ENCODE results near the gene SLC2A6. TPM values are rescaled to one million over a fixed set of nuclear protein-coding genes. Genes with fewer than 3 reads are reported as not detected.

SLC2A6 gene
- total and polyA plus RNA-seq, 10 of the 15 experiments (the other 5 are each of a cell fraction or from before 2014, with no cell fraction given) = 1.1 to 37.9 (median 18.3) TPM

DNA sequence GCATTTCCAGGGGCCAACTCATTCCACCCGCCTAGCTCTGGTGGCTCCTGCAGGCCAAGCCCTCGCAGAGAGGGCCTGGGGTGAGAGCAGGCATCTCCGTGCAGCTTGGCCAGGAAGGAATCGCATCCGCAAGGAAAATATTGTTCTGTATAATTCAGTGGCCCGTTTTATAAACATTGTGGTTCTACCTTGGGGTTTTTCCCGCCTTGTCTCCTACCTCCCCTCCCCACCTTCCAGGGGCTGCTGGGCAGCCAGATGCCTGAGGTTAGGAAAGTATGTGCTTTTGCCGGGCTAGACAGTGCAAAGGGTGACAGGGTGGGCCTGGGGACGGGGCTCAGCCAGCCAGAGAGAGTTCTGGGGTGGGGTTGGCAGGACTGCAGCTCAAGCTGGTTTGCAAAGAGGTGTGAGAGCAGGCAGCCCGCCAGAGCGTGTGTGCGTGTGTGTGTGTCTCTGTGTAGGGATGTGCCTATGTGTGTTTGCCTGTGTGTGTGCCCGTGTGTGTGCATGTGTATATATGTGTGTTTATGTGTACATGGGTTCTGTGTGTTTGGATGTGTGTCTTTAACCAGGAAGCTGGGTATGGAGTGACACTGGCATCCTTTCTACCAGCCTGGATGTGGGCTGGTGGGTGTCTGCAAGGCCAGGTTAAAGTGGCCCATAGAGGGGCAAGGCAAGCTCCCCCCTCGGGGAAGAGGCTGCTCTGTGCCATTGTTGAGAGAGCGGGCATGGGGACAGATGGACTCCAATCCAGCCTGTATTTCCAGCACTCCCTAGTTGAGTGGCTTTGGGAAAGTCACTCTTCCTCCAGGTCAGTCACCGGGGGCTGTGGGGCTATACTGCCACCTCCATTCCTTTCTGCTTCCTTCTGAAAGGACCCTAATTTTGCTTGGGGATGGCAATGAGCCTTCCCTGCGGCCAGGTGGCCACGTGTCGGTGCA lies 10.6 kb upstream of the SLC2A6 start:
- Histone ChIP-seq H3K4me2 (ENCODE audit: control insufficient read depth, insufficient read depth) (no peak overlapping the region), H3K9ac (ENCODE audit: control insufficient read depth, insufficient read depth, low read length) (no peak overlapping the region), H2AFZ (ENCODE audit: control insufficient read depth, low read depth, low read length) (no peak overlapping the region), H3K36me3 (ENCODE audit: control insufficient read depth in 2 of 2, insufficient read depth in 2 of 2, low read length in 1 of 2) (no peaks in the 10 kb centered on the region), H3K27ac (ENCODE audit: control insufficient read depth, insufficient read depth) (no peak overlapping the region), H3K4me1 (ENCODE audit: control insufficient read depth, insufficient read depth, low read length) (peaks cover 3% of the 10 kb centered on the region), H3K79me2 (ENCODE audit: control insufficient read depth, insufficient read depth, low read length) (no peaks in the 10 kb centered on the region), H3K9me3 (replicated peaks; ENCODE audit: control insufficient read depth, insufficient read depth, low read length) (no peaks in the 10 kb centered on the region), H3K4me3 (no peak overlapping the region), H4K20me1 (ENCODE audit: control insufficient read depth, insufficient read depth) (no peaks in the 10 kb centered on the region), H3K27me3 (replicated peaks in 1 of 2; ENCODE audit: control insufficient read depth in 2 of 2, insufficient read depth in 2 of 2, low read length in 1 of 2) (no peaks in the 10 kb centered on the region; a peak in 3 of 4 replicates)
- ChIA-PET RAD21 (ENCODE audit: unreplicated experiment) (no interaction called here), CTCF (interaction anchor here (7.7 kb wide), 1 partner anchor 302 kb away, joined by 61 read pairs; no protein-coding TSS in a partner anchor), SMC1A (ENCODE audit: uncharacterized antibody, unreplicated experiment) (no interaction called here), POLR2A (no interaction called here)
- WGBS (ENCODE audit: insufficient coverage, insufficient replicate concordance, low lambda C conversion rate, missing lambda C conversion rate) = 22% methylated on average over 19 of the region's 19 CpGs
- intact Hi-C loops (cut with micrococcal nuclease; ENCODE audit: unreplicated experiment) = loop anchor here (10.0 kb wide), 1 partner anchor 465 kb away; no protein-coding TSS in a partner anchor
- no TSS peak for BruUV-seq (replicated peaks)
- no peak for ATAC-seq
- no peak for TF ChIP-seq MEF2A (IDR thresholded peaks at IDR 0.05; ENCODE audit: insufficient read depth, low read depth, low read length)
- TF ChIP-seq, protein P1, sequence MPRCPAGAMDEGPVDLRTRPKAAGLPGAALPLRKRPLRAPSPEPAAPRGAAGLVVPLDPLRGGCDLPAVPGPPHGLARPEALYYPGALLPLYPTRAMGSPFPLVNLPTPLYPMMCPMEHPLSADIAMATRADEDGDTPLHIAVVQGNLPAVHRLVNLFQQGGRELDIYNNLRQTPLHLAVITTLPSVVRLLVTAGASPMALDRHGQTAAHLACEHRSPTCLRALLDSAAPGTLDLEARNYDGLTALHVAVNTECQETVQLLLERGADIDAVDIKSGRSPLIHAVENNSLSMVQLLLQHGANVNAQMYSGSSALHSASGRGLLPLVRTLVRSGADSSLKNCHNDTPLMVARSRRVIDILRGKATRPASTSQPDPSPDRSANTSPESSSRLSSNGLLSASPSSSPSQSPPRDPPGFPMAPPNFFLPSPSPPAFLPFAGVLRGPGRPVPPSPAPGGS (IDR thresholded peaks at IDR 0.05; ENCODE audit: borderline replicate concordance, insufficient read depth, low read depth, low read length, poor library complexity, severe bottlenecking) = peak; percentile 59
- in situ Hi-C loops (cut with MboI) = loop anchor here (5.0 kb wide), 1 partner anchor 302 kb away; no protein-coding TSS in a partner anchor
- no peak for FAIRE-seq
- no peak for DNase-seq (ENCODE audit: low read depth, low spot score)
